DMS153 treated with DMSO at 0.1 percent for 48 hours (cell line): ENCODE measurements around the gene ROPN1L.
"Not testable (repeated sequence)": the region's sequence is repeated elsewhere in the genome, so short reads cannot be mapped to it uniquely, and the experiment has no call there.

Experiments used
- DNase-seq: peaks from one replicate; lab custom pipeline; 2025; ENCODE audit not compliant: unreplicated experiment; lab: John Stamatoyannopoulos, UW

Gene ROPN1L

GRCh38 chr5:10499066-10499465, 57.4 kb downstream of the ROPN1L start:
- DNase-seq, result no peak

- no peak for DNase-seq
Measured at GRCh38 chr5:10499776-10500175, 58.1 kb downstream of the ROPN1L start.

GRCh38 chr5:10500669-10501068, 59.0 kb downstream of the ROPN1L start:
- no peak for DNase-seq

- DNase-seq, result no peak
Measured at GRCh38 chr5:10501554-10502075, 59.9 kb downstream of the ROPN1L start.

GRCh38 chr5:10502130-10502529, 60.5 kb downstream of the ROPN1L start:
- no peak for DNase-seq

GRCh38 chr5:10502578-10502977, 60.9 kb downstream of the ROPN1L start:
- no peak for DNase-seq

- no peak for DNase-seq
Measured at GRCh38 chr5:10503321-10503720, 61.6 kb downstream of the ROPN1L start.

GRCh38 chr5:10503997-10504793, 62.5 kb downstream of the ROPN1L start:
- DNase-seq, result no peak

- DNase-seq, result no peak
Measured at GRCh38 chr5:10505517-10506095, 63.9 kb downstream of the ROPN1L start.

GRCh38 chr5:10506535-10506934, 64.9 kb downstream of the ROPN1L start:
- DNase-seq, result no peak

GRCh38 chr5:10507575-10508096, 66.0 kb downstream of the ROPN1L start:
- no peak for DNase-seq

- no peak for DNase-seq
Measured at GRCh38 chr5:10509575-10509974, 67.9 kb downstream of the ROPN1L start.

- DNase-seq, result no peak
Measured at GRCh38 chr5:10511741-10512640, 70.3 kb downstream of the ROPN1L start.

GRCh38 chr5:10513501-10514442, 72.1 kb downstream of the ROPN1L start:
- DNase-seq, result no peak

GRCh38 chr5:10514572-10514971, 72.9 kb downstream of the ROPN1L start:
- not testable (repeated sequence) for DNase-seq
